Ovary (tissue), 9 donors: Measurements from ENCODE around the gene PRF1. TPM values are rescaled to one million over a fixed set of nuclear protein-coding genes. Genes with fewer than 3 reads are reported as not detected.
"Not testable (repeated sequence)": the region's sequence is repeated elsewhere in the genome, so short reads cannot be mapped to it uniquely, and the experiment has no call there.

Source experiments
- DNase-seq, 5 donors: peaks; one replicate each; pipeline ENCODE4 v3.0.0-alpha.2; 2019 to 2020
- H3K27ac ChIP-seq, 2 donors: fragments of 200-600 bp; one replicate each; pipeline versions ENCODE4 v1.5.1 to v1.8.0; 2019 to 2022
- H3K27me3 ChIP-seq: fragments of 200-600 bp; one replicate; pipeline ENCODE4 v1.8.0; 2022
- H3K36me3 ChIP-seq: fragments of 200-600 bp; sonication (generic); one replicate; pipeline ENCODE4 v1.5.1; 2019
- H3K4me1 ChIP-seq: one replicate; pipeline ENCODE4 v1.8.1; 2013; ENCODE audit warnings: mild to moderate bottlenecking, moderate library complexity; ENCODE audit not compliant: insufficient read depth
- H3K4me3 ChIP-seq: fragments of 200-600 bp; sonication (generic); one replicate; pipeline ENCODE4 v1.5.1; 2017
- H3K9me3 ChIP-seq, 2 donors: fragments of 200-600 bp in 1 of 2; sonication (generic) in 1 of 2; one replicate each; pipeline versions ENCODE4 v1.5.1 to v1.8.1; 2013 to 2019; ENCODE audit warnings: mild to moderate bottlenecking in 1 of 2, moderate library complexity in 1 of 2
- EP300 ChIP-seq: sonication (generic); formaldehyde crosslinking; IDR thresholded peaks from one replicate; pipeline ENCODE4 v1.6.1; 2017; ENCODE audit warnings: antibody characterized with exemption
- POLR2A ChIP-seq: fragments of 450-650 bp; IDR thresholded peaks from one replicate; pipeline ENCODE4 v1.6.1; 2017; ENCODE audit warnings: antibody characterized with exemption, mild to moderate bottlenecking, moderate library complexity
- WGBS, 3 donors: extraction: QIAGEN DNeasy Blood & Tissue Kit in 1 of 3; methylation state at CpG; one replicate each; pipeline versions ENCODE4 v1.1.5 to v1.1.7; 2013 to 2017; 5-methylcytosine and 5-hydroxymethylcytosine counted together
- intact Hi-C, 4 donors: fragments of 100-400 bp; cut with DNase I; formaldehyde crosslinking; loops; one replicate each; pipeline versions ENCODE4 v1.11.0 to v1.15.1; 2022 to 2023
- polyA plus RNA-seq, 2 donors: library from polyadenylated mRNA; stranded (reverse); fragments of 200-250 nt in 1 of 2; fragments of 350-450 nt in 1 of 2; fragmentation: Illumina TruSeq in 1 of 2; extraction: RNeasy Lipid Tissue Mini Kit (QIAGEN cat#74804) in 1 of 2; gene quantifications; one replicate each; pipeline ENCODE4 v1.2.3, GENCODE V29; 2013 to 2014
- total RNA-seq, 7 donors: library from RNA; depleted of rRNA in 2 of 7; stranded (reverse); fragments of >200 nt in 2 of 7; fragmentation: NEBNext Ultra II Directional in 3 of 7; extraction: Animal tissue kit (Norgen Biotek cat#: 25700) in 3 of 7; gene quantifications; one replicate each; pipeline versions ENCODE4 v1.1.0 to v1.2.4, GENCODE V29; 2016 to 2023
- TF ChIP-seq, protein P1 (sequence below), 3 donors: fragments of 450-650 bp in 2 of 3; fragments of 200-600 bp in 1 of 3; IDR thresholded peaks; one replicate each; pipeline versions ENCODE4 v1.5.1 to v1.8.0; 2016 to 2022; ENCODE audit warnings: antibody characterized with exemption in 3 of 3, mild to moderate bottlenecking in 1 of 3
- donor health status: DM: no; HTN: no; CAD: no; lungs with moderate emphysema.
- donor health status: DM: no; HTN: no; CAD: no.
- donor health status: Bipolar disorder and iron deficiency.
- donor health status: DM: yes; HTN: yes; CAD: no.
- donor health status: DM: no; HTN: no; CAD: no.
- donor health status: DM: yes; HTN: yes; CAD: no.

The PRF1 gene
- total and polyA plus RNA-seq, 9 donors, result 0.58 to 5.1 (median 1.3) TPM

DNA sequence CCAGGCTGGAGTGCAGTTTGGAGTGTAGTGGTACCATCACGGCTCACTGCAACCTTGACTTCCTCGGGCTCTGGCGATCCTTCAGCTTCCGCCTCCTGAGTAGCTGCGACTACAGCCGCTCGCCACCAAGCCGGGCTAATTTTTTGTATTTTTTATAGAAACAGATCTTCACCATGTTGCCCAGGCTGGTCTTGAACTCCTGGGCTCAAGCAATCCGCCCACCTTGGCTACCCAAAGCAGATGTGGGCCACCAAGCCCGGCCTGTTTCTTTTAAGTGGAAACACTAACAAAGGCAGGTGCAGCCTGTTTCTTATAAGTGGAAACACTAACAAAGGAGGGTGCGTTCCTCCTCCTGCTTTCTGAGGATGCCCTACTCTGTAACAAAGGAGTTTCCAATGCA, 18.2 kb downstream of the PRF1 start:
- intact Hi-C loops, result no loop called here
- H3K4me1 ChIP-seq, result peaks cover 11% of the 10 kb centered on the region
- H3K36me3 ChIP-seq, result no peaks in the 10 kb centered on the region
- no peak for TF ChIP-seq POLR2A
- no peak for TF ChIP-seq EP300
- TF ChIP-seq, protein P1, sequence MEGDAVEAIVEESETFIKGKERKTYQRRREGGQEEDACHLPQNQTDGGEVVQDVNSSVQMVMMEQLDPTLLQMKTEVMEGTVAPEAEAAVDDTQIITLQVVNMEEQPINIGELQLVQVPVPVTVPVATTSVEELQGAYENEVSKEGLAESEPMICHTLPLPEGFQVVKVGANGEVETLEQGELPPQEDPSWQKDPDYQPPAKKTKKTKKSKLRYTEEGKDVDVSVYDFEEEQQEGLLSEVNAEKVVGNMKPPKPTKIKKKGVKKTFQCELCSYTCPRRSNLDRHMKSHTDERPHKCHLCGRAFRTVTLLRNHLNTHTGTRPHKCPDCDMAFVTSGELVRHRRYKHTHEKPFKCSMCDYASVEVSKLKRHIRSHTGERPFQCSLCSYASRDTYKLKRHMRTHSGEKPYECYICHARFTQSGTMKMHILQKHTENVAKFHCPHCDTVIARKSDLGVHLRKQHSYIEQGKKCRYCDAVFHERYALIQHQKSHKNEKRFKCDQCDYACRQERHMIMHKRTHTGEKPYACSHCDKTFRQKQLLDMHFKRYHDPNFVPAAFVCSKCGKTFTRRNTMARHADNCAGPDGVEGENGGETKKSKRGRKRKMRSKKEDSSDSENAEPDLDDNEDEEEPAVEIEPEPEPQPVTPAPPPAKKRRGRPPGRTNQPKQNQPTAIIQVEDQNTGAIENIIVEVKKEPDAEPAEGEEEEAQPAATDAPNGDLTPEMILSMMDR (IDR thresholded peaks at IDR 0.05), result no peak
- H3K4me3 ChIP-seq, result no peak overlapping the region
- H3K9me3 ChIP-seq, result no peaks in the 10 kb centered on the region
- H3K27ac ChIP-seq, result no peak overlapping the region
- DNase-seq, result peak in 1 of 5 donors; percentile 25
- WGBS, 3 donors, result 34 to 67% (median 60%) methylated on average over 11 of the region's 11 CpGs
- H3K27me3 ChIP-seq, result no peaks in the 10 kb centered on the region

DNA sequence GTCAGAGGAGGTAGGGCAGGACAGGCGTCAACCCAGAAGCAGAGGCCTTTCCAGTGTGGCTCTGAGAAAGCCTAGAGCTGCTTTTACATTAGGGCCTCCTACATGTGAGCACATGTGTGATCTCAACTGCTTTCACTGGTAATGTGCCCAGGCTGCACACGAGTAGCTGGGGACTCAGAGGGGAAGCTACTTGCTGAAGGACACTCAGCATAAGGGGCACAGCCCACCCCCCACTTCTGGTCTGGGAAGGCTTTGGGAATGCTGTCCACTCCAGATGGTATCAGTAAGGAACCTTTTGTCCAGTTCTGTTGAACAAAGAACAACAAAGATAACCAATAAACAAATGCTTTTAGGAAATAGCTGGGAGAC, 18.9 kb downstream of the PRF1 start:
- no peak overlapping the region for H3K27ac ChIP-seq
- H3K4me1 ChIP-seq, result peaks cover 11% of the 10 kb centered on the region
- H3K9me3 ChIP-seq, result no peaks in the 10 kb centered on the region
- TF ChIP-seq, protein P1 (IDR thresholded peaks at IDR 0.05), result no peak
- intact Hi-C loops, result no loop called here
- H3K36me3 ChIP-seq, result no peaks in the 10 kb centered on the region
- WGBS, 3 donors, result 56 to 73% (median 58%) methylated on average over 2 of the region's 2 CpGs
- no peak overlapping the region for H3K4me3 ChIP-seq
- no peaks in the 10 kb centered on the region for H3K27me3 ChIP-seq
- DNase-seq, result no peak

DNA sequence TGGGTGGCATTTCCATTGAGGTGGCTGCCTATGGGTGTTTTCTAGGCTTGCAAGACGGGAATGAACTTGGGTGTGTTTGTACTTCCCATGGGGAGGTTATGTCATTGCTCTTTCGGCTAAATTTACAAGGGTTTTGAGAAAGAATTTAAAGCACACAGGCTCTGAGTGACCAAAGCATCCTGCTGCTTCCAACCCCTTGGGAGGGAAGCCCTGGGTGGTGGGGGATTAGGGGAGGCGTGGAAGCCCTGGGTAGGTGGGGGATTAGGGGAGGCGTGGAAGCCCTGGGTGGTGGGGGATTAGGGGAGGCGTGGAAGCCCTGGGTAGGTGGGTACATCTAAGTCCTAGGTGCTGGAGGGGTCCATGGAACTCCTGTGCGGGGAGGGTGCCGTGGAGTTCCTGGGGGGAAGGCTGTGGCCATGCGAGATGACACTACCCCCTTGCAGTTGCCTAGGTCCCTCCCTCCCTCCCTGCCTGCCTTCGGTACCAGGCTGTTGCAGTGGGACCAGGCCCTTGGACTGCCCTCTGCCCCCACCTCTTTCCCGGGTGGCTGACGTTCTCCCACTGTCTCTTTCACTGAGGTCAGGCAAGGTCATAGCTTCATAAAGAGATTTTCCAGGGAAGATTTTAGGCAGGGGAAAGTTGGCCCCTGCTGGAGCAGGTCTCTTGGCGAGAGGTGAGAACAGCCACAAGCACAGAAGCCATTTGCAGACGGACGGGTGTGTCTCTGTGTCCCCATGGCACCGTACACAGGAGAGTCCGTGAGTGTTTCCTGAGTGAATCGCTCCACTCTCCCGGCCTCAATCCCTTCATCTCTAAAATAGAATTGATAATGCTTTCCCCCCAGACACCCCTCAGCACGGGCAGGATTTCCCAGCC, 19.5 kb downstream of the PRF1 start:
- H3K9me3 ChIP-seq, result no peaks in the 10 kb centered on the region
- TF ChIP-seq EP300 (no peak), POLR2A (no peak)
- TF ChIP-seq, protein P1 (IDR thresholded peaks at IDR 0.05), result no peak
- no peaks in the 10 kb centered on the region for H3K36me3 ChIP-seq
- H3K27ac ChIP-seq, result no peak overlapping the region
- H3K4me1 ChIP-seq, result peaks cover 11% of the 10 kb centered on the region
- H3K27me3 ChIP-seq, result no peaks in the 10 kb centered on the region
- WGBS, 3 donors, result 84 to 86% (median 85%) methylated on average over 18 to 19 of the region's 19 CpGs
- intact Hi-C loops, result no loop called here
- peak in 1 of 5 donors; percentile 14 for DNase-seq
- H3K4me3 ChIP-seq, result no peak overlapping the region

DNA sequence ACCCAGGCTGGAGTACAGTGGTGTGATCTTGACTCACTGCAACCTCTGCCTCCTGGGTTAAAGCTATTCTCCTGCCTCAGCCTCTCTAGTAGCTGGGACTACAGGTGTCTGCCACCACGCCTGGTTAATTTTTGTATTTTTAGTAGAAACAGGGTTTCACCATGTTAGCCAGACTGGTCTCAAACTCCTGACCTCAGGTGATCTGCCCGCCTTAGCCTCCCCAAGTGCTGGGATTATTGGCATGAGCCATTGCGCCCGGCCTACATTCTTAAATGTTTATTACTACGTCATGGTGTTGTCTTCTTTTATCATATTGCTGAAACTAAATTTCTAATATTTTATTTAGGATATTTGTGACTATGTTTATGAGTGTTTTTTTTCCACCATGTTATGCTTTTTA, 21.4 kb downstream of the PRF1 start:
- H3K4me1 ChIP-seq, result peaks cover 15% of the 10 kb centered on the region
- H3K27ac ChIP-seq, H3K4me3 ChIP-seq, intact Hi-C loops, H3K36me3 ChIP-seq, H3K27me3 ChIP-seq, H3K9me3 ChIP-seq: not testable (repeated sequence)
- DNase-seq, result peak in 1 of 5 donors; percentile 2
- 96 to 98% (median 97%) methylated on average over 5 of the region's 5 CpGs for WGBS, 3 donors

DNA sequence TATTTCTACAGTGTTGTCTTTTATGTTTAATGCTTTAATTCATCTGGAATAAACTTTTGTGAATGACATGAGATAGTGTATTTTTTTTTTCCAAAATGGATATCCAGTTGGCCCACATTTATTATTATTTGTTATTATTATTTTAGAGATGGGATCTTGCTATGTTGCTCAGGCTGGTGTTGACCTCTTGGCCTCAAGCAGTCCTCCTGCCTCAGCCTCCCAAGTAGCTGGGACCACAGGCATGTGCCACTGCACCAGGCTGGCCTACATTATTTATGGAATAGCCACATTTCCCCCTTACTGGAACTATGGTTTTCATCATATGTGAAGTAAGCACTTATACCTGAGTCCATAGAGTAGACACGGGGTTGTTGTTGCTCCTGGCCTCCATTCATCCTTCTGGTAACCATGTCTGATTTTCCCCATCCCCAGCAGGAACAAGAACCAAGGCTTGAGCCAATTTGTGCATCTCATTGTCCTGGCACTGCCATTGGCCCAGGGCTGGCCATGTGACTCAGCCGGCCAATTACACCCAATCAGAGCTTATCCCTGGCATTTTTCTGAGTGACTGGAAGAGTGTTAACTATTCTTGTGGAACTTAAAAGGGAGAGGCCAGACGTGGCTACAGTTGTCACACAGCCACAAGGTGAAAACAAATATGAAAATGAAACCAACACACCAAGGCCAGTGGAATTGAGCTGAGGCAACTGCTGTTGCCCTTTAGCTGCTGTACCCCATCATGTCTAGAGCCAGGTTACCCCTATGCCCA, 23.1 kb downstream of the PRF1 start:
- H3K4me1 ChIP-seq, result peaks cover 15% of the 10 kb centered on the region
- TF ChIP-seq, protein P1 (IDR thresholded peaks at IDR 0.05), result no peak
- TF ChIP-seq POLR2A (no peak), EP300 (no peak)
- 79 to 84% (median 82%) methylated on average over 3 of the region's 3 CpGs for WGBS, 3 donors
- no peaks in the 10 kb centered on the region for H3K9me3 ChIP-seq
- no peak overlapping the region for H3K4me3 ChIP-seq
- intact Hi-C loops, result no loop called here
- DNase-seq, result no peak
- no peaks in the 10 kb centered on the region for H3K27me3 ChIP-seq
- H3K36me3 ChIP-seq, result no peaks in the 10 kb centered on the region
- no peak overlapping the region for H3K27ac ChIP-seq
